Retinal pigment epithelial cell (primary cell): ENCODE data around the gene CEP170.

Experiments used
- DNase-seq: peaks from one replicate; pipeline ENCODE4 v3.0.0-alpha.2; 2010; ENCODE audit warnings: low read depth
- H3K4me3 ChIP-seq: 2 replicates; pipeline ENCODE4 v1.5.1; 2011; ENCODE audit warnings: mild to moderate bottlenecking, low read length, control low read depth, moderate library complexity
- TF ChIP-seq, protein P1 (sequence below): conservative IDR thresholded peaks from 2 replicates; pipeline ENCODE4 v1.5.1; 2011; ENCODE audit warnings: low read depth, low read length, control low read depth, inconsistent platforms

CEP170 gene

DNA sequence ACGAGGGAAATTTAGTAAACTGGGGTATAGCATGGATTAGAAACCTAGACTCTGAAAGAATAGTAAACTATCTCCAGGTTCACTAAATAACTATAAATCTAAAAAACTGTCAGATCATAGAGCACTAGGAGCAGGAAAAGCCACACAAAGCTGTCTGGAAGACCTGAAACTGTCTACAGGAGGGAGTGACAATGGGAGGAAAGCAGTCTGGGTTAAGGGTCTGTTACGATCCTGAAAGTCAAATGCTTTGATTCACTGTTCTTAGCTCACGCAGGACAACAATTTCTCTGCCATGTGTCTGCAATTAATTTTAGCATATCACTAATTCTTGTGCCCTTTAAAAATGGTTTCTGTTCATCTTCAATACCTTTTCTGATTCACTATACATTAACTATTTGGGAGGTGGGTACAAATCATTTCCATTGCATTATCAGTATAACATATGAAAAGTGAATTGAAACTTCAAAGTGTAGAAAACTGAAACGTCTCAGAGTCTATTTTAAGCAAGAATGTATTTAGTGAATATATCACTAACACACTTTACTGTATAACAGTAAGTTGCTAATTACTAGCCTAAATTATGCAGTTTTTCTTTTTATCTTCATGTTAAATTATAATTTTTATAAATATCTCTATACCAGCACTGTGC is 18.4 kb downstream of the CEP170 start:
- DNase-seq, result no peak
- TF ChIP-seq, protein P1, sequence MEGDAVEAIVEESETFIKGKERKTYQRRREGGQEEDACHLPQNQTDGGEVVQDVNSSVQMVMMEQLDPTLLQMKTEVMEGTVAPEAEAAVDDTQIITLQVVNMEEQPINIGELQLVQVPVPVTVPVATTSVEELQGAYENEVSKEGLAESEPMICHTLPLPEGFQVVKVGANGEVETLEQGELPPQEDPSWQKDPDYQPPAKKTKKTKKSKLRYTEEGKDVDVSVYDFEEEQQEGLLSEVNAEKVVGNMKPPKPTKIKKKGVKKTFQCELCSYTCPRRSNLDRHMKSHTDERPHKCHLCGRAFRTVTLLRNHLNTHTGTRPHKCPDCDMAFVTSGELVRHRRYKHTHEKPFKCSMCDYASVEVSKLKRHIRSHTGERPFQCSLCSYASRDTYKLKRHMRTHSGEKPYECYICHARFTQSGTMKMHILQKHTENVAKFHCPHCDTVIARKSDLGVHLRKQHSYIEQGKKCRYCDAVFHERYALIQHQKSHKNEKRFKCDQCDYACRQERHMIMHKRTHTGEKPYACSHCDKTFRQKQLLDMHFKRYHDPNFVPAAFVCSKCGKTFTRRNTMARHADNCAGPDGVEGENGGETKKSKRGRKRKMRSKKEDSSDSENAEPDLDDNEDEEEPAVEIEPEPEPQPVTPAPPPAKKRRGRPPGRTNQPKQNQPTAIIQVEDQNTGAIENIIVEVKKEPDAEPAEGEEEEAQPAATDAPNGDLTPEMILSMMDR, result no peak
- no peak overlapping the region for H3K4me3 ChIP-seq

DNA sequence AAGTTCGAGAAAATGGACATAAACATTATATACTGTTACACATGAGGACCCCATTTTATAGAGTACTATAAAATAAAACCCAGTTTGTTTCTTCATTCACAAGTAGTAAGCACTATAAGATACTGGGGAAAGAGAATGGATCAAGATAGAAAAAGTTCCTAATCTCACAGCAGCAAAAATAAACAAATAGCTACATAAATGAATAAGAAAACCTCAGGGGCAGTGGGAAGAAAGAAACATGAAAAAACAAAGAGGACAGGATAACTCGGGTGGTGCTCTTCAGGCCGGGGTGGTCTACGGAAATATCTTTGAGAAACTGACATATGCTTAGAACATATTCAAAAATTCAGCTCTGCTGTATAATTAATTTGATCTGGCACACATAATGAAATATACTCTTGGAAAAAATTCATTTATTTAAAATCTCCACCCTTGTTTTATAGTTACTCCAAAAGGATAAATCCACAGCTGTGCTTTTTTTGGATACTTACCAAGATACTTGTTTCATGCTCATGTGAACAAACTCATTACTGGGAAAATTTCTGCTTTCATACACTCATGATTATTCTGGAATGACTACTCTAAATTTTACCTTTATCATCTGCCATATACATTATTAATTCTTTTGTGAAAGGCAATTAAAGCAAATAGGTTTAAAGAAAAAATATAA is 20.0 kb downstream of the CEP170 start:
- DNase-seq, result peak; percentile 48
- no peak overlapping the region for H3K4me3 ChIP-seq
- TF ChIP-seq, protein P1, result no peak

DNA sequence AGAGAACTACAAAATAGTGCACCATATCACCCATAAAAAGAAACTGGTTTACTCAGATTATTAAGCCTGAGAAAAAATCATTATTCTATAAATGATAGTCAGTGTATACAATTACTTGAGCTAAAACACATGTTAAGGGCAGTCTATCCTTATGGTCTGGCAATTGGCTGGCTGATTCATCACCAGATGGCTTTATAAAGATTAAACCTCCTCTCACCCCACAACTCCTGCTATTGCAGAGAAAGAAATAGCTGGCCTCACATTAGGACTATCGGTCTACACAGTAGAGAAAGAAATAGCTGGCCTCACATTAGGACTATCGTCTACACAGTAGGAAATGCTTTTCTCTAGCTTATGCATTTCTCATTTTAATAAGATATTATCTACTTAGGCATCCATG is 21.2 kb downstream of the CEP170 start:
- no peak for DNase-seq
- TF ChIP-seq, protein P1, result no peak
- H3K4me3 ChIP-seq, result no peak overlapping the region

DNA sequence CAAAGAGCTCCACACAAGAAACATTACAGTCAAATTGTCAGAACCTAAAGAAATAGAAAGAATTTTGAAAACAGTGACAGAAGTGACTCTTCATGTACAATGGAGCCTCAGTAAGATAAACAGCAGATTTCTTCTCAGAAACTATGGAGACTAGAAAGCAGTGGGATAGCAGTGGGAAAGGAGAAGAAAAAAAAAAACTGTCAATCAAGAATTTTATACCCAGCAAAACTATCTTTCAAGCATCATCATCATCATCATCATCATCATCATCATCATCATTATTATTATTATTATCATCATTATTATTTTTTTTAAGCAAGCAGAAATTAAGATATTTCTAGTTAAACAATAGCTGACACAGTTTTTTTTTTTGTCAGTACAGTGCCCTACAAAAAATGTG is 24.2 kb downstream of the CEP170 start:
- TF ChIP-seq, protein P1, result no peak
- no peak for DNase-seq
- no peak overlapping the region for H3K4me3 ChIP-seq

DNA sequence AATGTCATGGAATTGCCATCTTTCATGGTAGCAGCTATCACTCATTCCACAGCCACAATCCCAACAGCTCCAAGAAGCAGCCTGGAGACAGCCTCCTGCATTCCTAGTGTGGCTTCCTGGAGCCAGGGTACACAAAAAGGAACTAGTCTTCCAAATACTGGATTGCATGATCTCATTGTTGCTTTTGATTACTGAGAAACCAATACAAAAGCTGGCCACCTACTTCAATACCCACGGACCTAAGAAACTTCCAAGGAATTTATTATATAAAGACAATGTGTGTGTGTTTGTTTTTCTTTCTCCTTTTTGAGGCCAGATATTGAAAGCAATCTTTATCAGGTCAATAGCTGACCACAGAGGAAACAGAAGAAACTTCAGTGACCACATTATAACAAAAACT is 25.6 kb downstream of the CEP170 start:
- no peak for DNase-seq
- TF ChIP-seq, protein P1, result no peak

DNA sequence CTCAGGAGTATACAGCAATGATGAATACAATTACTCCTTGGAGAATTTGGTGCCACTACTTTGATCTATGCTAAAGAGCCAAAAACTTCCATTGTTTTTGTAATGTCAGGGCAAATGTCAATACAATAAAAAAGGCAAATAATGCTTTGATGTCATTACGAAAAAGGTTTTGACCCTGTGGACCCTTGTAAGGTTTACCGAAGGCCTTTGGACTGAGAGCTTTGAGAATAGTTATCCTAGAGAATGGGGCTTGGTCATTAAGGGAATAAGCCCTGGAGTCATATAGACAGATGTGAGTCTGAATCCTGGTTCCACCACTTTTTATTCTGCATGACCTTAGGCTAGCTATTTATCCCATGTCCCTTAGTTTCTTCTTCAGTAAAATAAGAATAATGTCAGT is 27.5 kb downstream of the CEP170 start:
- TF ChIP-seq, protein P1, result no peak
- no peak for DNase-seq

More for the DNA sequence above, 25.6 kb downstream of the CEP170 start:
- no peak overlapping the region for H3K4me3 ChIP-seq

DNA sequence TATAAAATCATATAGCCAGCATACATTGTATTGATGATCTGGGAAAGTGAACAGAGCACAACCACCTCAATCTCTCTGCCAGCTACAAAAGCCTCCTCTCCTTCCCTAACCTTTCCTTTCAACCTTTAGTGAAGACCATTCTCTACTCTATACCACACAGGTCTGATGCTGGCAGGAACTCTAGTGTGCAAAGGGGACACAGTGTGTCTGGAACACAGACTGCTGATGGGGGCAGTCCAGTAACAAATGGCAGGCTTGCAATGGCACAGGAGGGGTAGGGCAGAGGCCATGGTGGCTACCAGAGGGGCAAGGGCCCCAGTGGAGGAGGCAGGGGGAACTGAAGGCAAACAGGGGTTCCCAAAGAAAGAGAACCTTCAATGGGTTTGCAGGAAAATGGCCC is 37.0 kb downstream of the CEP170 start:
- TF ChIP-seq, protein P1, result no peak

More for the DNA sequence above, 27.5 kb downstream of the CEP170 start:
- no peak overlapping the region for H3K4me3 ChIP-seq

More for the DNA sequence above, 37.0 kb downstream of the CEP170 start:
- DNase-seq, result no peak
- H3K4me3 ChIP-seq, result no peak overlapping the region
